WTC11 (cell line): ENCODE data around the gene NDUFV2. TPM values are rescaled to one million over a fixed set of nuclear protein-coding genes. Genes with fewer than 3 reads are reported as not detected.

Source experiments
- ATAC-seq: fragments of 200-7000 bp; cut with Tn5 transposase; 2 replicates; pipeline ENCODE4 v1.10.0; 2021; ENCODE audit warnings: mild to moderate bottlenecking, moderate library complexity
- CTCF ChIA-PET: fragments of 300-600 bp; sonication (Branson Sonifier 250); formaldehyde crosslinking; loops from one replicate; lab custom pipeline; 2021; ENCODE audit warnings: antibody characterized with exemption; lab: Charles Lee
- POLR2A ChIA-PET: fragments of 350-600 bp; sonication (Branson Sonifier 250); formaldehyde crosslinking; loops from one replicate; lab custom pipeline; 2021; ENCODE audit warnings: antibody characterized with exemption; lab: Charles Lee
- DNase-seq: peaks from one replicate; pipeline ENCODE4 v3.0.0; 2021; ENCODE audit warnings: low spot score
- H3K27ac Mint-ChIP-seq: 2 replicates; pipeline ENCODE4 v1.8.0; 2021; ENCODE audit warnings: mixed read lengths
- H3K27me3 Mint-ChIP-seq: 2 replicates; pipeline ENCODE4 v1.8.0; 2021; ENCODE audit warnings: low read depth, mild to moderate bottlenecking, moderate library complexity, mixed read lengths
- H3K36me3 Mint-ChIP-seq: 2 replicates; pipeline ENCODE4 v1.8.0; 2021; ENCODE audit warnings: mixed read lengths
- H3K4me1 Mint-ChIP-seq: 2 replicates; pipeline ENCODE4 v1.8.0; 2022; ENCODE audit warnings: mixed read lengths
- H3K4me3 Mint-ChIP-seq: 2 replicates; pipeline ENCODE4 v1.8.0; 2021; ENCODE audit warnings: mild to moderate bottlenecking, moderate library complexity, mixed read lengths
- H3K9me3 Mint-ChIP-seq: 2 replicates; pipeline ENCODE4 v1.8.0; 2021; ENCODE audit warnings: mixed read lengths
- CBFB ChIP-seq: sonication (generic); formaldehyde crosslinking; IDR thresholded peaks from 2 replicates; pipeline ENCODE4 v1.8.1; 2022; ENCODE audit warnings: mild to moderate bottlenecking, low read depth, missing genetic modification reagents
- ELF4 ChIP-seq: sonication (generic); formaldehyde crosslinking; IDR thresholded peaks from 2 replicates; pipeline ENCODE4 v1.8.1; 2022; ENCODE audit warnings: low read depth, mild to moderate bottlenecking, moderate library complexity, missing genetic modification reagents
- JAZF1 ChIP-seq: fragments of 250-450 bp; sonication (Bioruptor Pico); IDR thresholded peaks from 2 replicates; pipeline ENCODE4 v1.9.0; 2021; ENCODE audit warnings: moderate library complexity, mild to moderate bottlenecking, inconsistent platforms
- NR1H2 ChIP-seq: sonication (generic); formaldehyde crosslinking; IDR thresholded peaks from 2 replicates; pipeline ENCODE4 v1.9.0; 2021; ENCODE audit warnings: mild to moderate bottlenecking, moderate library complexity, missing genetic modification reagents
- OVOL2 ChIP-seq: fragments of 250-450 bp; sonication (Bioruptor Pico); IDR thresholded peaks from 2 replicates; pipeline ENCODE4 v1.9.0; 2021; ENCODE audit warnings: mild to moderate bottlenecking, borderline replicate concordance
- PRRX2 ChIP-seq: fragments of 250-450 bp; sonication (Bioruptor Pico); IDR thresholded peaks from 2 replicates; pipeline ENCODE4 v1.8.0; 2021; ENCODE audit warnings: mild to moderate bottlenecking
- SMAD3 ChIP-seq: sonication (generic); formaldehyde crosslinking; IDR thresholded peaks from 2 replicates; pipeline ENCODE4 v1.8.0; 2022; ENCODE audit warnings: missing genetic modification reagents, mild to moderate bottlenecking, borderline replicate concordance
- SOX15 ChIP-seq: fragments of 250-450 bp; sonication (Bioruptor Pico); IDR thresholded peaks from 2 replicates; pipeline ENCODE4 v1.9.0; 2021; ENCODE audit warnings: mild to moderate bottlenecking
- TP53 ChIP-seq: sonication (generic); formaldehyde crosslinking; IDR thresholded peaks from 2 replicates; pipeline ENCODE4 v1.8.1; 2023; ENCODE audit warnings: mild to moderate bottlenecking, missing genetic modification reagents
- ZNF232 ChIP-seq: sonication (generic); formaldehyde crosslinking; IDR thresholded peaks from 2 replicates; pipeline ENCODE4 v1.8.0; 2022; ENCODE audit warnings: mild to moderate bottlenecking, missing genetic modification reagents
- ZNF423 ChIP-seq: fragments of 250-450 bp; sonication (Bioruptor Pico); IDR thresholded peaks from 2 replicates; pipeline ENCODE4 v2.1.2; 2022; ENCODE audit warnings: mild to moderate bottlenecking, moderate library complexity
- ZNF671 ChIP-seq: fragments of 250-450 bp; sonication (Bioruptor Pico); IDR thresholded peaks from 2 replicates; pipeline ENCODE4 v1.8.0; 2021; ENCODE audit warnings: mild to moderate bottlenecking
- total RNA-seq: library from RNA; stranded (reverse); gene quantifications from 3 replicates; pipeline ENCODE4 v1.2.3, GENCODE V29; 2021
- TF ChIP-seq, protein P1 (sequence below): sonication (generic); formaldehyde crosslinking; IDR thresholded peaks from 2 replicates; pipeline ENCODE4 v1.8.1; 2022; ENCODE audit warnings: mild to moderate bottlenecking, missing genetic modification reagents, moderate library complexity, borderline replicate concordance
- TF ChIP-seq, protein P2 (sequence below): sonication (generic); formaldehyde crosslinking; IDR thresholded peaks from 2 replicates; pipeline ENCODE4 v1.8.1; 2023; ENCODE audit warnings: mild to moderate bottlenecking, moderate library complexity, missing genetic modification reagents
- TF ChIP-seq, protein P3 (sequence below): sonication (generic); formaldehyde crosslinking; IDR thresholded peaks from 2 replicates; pipeline ENCODE4 v1.8.0; 2023; ENCODE audit warnings: missing genetic modification reagents
- TF ChIP-seq, protein P4 (sequence below): fragments of 250-450 bp; sonication (Bioruptor Pico); IDR thresholded peaks from 2 replicates; pipeline ENCODE4 v1.9.0; 2021; ENCODE audit warnings: moderate library complexity, mild to moderate bottlenecking, inconsistent platforms, borderline replicate concordance
- TF ChIP-seq, protein P5 (sequence below): fragments of 200-600 bp; IDR thresholded peaks from 2 replicates; pipeline ENCODE4 v1.8.0; 2022; ENCODE audit warnings: antibody characterized with exemption
- TF ChIP-seq, protein P6 (sequence below): sonication (generic); formaldehyde crosslinking; IDR thresholded peaks from 2 replicates; pipeline ENCODE4 v1.8.0; 2022; ENCODE audit warnings: mild to moderate bottlenecking, missing genetic modification reagents
- TF ChIP-seq, protein P7 (sequence below): fragments of 250-450 bp; sonication (Bioruptor Pico); IDR thresholded peaks from 2 replicates; pipeline ENCODE4 v2.1.2; 2022; ENCODE audit warnings: mild to moderate bottlenecking, moderate library complexity
- TF ChIP-seq, protein P8 (sequence below): sonication (generic); formaldehyde crosslinking; IDR thresholded peaks from 2 replicates; pipeline ENCODE4 v1.8.1; 2022; ENCODE audit warnings: low read depth, mild to moderate bottlenecking, moderate library complexity, missing genetic modification reagents, borderline replicate concordance
- TF ChIP-seq, protein P9 (sequence below): sonication (generic); formaldehyde crosslinking; IDR thresholded peaks from 2 replicates; pipeline ENCODE4 v1.8.1; 2023; ENCODE audit warnings: mild to moderate bottlenecking, missing genetic modification reagents
- TF ChIP-seq, protein P10 (sequence below): fragments of 250-450 bp; sonication (Bioruptor Pico); IDR thresholded peaks from 2 replicates; pipeline ENCODE4 v1.8.0; 2021; ENCODE audit warnings: mild to moderate bottlenecking

NDUFV2 gene
- total RNA-seq, 1 experiment from 2014 or later: 192 TPM

DNA sequence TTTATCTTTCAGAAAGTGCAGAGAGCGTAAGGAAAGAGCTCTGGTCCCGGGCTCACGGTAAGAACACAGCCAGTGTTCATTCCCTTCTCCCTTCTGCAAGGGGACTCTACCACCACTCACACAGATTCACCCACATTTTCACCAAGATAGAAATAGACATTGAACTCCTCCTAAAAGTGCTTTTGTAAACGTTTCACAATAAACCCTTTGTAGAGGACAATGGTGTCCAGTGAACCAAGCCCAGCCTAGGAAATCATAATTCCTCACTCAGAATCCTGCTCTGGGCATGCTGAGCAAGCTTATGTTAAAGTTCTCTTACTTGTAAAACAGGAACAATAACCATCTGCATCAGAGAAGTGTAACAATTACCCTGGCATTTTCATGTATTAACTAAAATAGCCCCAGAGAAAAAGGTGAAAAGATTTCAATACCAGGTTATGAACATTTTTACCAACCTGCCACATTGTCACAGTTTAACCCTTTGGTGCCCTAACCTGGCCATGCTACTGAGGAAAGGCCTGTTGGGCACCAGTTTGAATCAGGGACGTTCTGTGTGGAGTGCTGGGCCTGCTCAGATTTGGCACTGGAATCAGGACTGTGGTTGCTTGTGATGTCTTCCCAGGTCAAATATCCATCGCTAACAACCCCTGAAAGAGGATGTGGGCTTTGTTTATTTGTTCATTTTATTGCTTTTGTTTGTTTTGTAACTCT, 22.5 kb upstream of the NDUFV2 start:
- DNase-seq: no peak
- Mint-ChIP-seq H3K4me3 (no peak overlapping the region), H3K27me3 (no peaks in the 10 kb centered on the region; the same call in 1 of the 2 replicates), H3K36me3 (no peaks in the 10 kb centered on the region), H3K9me3 (no peaks in the 10 kb centered on the region), H3K4me1 (no peaks in the 10 kb centered on the region), H3K27ac (0 out of 2 replicates have a peak overlapping the region, but pooled peaks have one; percentile 11)
- POLR2A ChIA-PET: no interaction called here
- CTCF ChIA-PET: interaction anchor here (0.5 kb wide), 1 partner anchor 733 kb away, joined by 5 read pairs; no protein-coding TSS in a partner anchor
- TF ChIP-seq TP53: no peak
- no peak for TF ChIP-seq SOX15
- TF ChIP-seq ZNF232 (CRISPR knock-in tag): no peak
- TF ChIP-seq, protein P1, sequence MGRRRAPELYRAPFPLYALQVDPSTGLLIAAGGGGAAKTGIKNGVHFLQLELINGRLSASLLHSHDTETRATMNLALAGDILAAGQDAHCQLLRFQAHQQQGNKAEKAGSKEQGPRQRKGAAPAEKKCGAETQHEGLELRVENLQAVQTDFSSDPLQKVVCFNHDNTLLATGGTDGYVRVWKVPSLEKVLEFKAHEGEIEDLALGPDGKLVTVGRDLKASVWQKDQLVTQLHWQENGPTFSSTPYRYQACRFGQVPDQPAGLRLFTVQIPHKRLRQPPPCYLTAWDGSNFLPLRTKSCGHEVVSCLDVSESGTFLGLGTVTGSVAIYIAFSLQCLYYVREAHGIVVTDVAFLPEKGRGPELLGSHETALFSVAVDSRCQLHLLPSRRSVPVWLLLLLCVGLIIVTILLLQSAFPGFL (CRISPR knock-in tag): no peak
- TF ChIP-seq, protein P2, sequence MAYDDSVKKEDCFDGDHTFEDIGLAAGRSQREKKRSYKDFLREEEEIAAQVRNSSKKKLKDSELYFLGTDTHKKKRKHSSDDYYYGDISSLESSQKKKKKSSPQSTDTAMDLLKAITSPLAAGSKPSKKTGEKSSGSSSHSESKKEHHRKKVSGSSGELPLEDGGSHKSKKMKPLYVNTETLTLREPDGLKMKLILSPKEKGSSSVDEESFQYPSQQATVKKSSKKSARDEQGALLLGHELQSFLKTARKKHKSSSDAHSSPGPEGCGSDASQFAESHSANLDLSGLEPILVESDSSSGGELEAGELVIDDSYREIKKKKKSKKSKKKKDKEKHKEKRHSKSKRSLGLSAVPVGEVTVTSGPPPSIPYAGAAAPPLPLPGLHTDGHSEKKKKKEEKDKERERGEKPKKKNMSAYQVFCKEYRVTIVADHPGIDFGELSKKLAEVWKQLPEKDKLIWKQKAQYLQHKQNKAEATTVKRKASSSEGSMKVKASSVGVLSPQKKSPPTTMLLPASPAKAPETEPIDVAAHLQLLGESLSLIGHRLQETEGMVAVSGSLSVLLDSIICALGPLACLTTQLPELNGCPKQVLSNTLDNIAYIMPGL: no peak
- TF ChIP-seq JAZF1 (CRISPR knock-in tag): no peak
- TF ChIP-seq SMAD3 (CRISPR knock-in tag): no peak
- TF ChIP-seq, protein P3, sequence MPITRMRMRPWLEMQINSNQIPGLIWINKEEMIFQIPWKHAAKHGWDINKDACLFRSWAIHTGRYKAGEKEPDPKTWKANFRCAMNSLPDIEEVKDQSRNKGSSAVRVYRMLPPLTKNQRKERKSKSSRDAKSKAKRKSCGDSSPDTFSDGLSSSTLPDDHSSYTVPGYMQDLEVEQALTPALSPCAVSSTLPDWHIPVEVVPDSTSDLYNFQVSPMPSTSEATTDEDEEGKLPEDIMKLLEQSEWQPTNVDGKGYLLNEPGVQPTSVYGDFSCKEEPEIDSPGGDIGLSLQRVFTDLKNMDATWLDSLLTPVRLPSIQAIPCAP: no peak
- no peak for TF ChIP-seq CBFB (CRISPR knock-in tag)
- TF ChIP-seq, protein P4, sequence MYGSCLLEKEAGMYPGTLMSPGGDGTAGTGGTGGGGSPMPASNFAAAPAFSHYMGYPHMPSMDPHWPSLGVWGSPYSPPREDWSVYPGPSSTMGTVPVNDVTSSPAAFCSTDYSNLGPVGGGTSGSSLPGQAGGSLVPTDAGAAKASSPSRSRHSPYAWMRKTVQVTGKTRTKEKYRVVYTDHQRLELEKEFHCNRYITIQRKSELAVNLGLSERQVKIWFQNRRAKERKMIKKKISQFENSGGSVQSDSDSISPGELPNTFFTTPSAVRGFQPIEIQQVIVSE (CRISPR knock-in tag): no peak
- TF ChIP-seq ZNF671 (CRISPR knock-in tag): no peak
- no peak for TF ChIP-seq PRRX2
- no peak for TF ChIP-seq NR1H2 (CRISPR knock-in tag)
- TF ChIP-seq, protein P5, sequence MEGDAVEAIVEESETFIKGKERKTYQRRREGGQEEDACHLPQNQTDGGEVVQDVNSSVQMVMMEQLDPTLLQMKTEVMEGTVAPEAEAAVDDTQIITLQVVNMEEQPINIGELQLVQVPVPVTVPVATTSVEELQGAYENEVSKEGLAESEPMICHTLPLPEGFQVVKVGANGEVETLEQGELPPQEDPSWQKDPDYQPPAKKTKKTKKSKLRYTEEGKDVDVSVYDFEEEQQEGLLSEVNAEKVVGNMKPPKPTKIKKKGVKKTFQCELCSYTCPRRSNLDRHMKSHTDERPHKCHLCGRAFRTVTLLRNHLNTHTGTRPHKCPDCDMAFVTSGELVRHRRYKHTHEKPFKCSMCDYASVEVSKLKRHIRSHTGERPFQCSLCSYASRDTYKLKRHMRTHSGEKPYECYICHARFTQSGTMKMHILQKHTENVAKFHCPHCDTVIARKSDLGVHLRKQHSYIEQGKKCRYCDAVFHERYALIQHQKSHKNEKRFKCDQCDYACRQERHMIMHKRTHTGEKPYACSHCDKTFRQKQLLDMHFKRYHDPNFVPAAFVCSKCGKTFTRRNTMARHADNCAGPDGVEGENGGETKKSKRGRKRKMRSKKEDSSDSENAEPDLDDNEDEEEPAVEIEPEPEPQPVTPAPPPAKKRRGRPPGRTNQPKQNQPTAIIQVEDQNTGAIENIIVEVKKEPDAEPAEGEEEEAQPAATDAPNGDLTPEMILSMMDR: no peak
- TF ChIP-seq ZNF423 (CRISPR knock-in tag): no peak
- TF ChIP-seq OVOL2: no peak
- TF ChIP-seq ELF4 (CRISPR knock-in tag): no peak
- ATAC-seq: no peak

DNA sequence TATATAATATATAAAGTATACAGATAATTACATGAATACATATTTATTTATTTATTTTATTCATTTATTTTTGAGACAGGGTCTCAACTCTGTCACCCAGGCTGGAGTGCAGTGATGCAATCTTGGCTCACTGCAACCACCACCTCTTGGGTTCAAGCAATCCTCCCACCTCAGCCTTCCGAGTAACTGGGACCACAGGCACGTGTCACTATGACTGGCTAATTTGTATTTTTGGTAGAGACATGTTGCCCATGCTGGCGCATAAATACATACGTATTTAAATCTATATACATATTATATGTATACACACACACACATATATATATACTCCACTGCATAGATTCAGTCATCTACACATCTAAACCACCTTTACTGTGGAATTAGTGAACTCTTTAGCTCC, 20.6 kb upstream of the NDUFV2 start:
- no peaks in the 10 kb centered on the region; the same call in 1 of the 2 replicates for H3K27me3 Mint-ChIP-seq
- ChIA-PET CTCF (no interaction called here), POLR2A (no interaction called here)
- no peak for DNase-seq
- no peak overlapping the region for H3K27ac Mint-ChIP-seq
- ATAC-seq: no peak
- H3K4me1 Mint-ChIP-seq: no peaks in the 10 kb centered on the region
- no peak overlapping the region for H3K4me3 Mint-ChIP-seq
- peaks cover 4% of the 10 kb centered on the region for H3K9me3 Mint-ChIP-seq
- no peaks in the 10 kb centered on the region for H3K36me3 Mint-ChIP-seq
- TF ChIP-seq, protein P6, sequence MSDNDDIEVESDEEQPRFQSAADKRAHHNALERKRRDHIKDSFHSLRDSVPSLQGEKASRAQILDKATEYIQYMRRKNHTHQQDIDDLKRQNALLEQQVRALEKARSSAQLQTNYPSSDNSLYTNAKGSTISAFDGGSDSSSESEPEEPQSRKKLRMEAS (CRISPR knock-in tag): no peak
- TF ChIP-seq, protein P4 (CRISPR knock-in tag): no peak
- TF ChIP-seq, protein P7, sequence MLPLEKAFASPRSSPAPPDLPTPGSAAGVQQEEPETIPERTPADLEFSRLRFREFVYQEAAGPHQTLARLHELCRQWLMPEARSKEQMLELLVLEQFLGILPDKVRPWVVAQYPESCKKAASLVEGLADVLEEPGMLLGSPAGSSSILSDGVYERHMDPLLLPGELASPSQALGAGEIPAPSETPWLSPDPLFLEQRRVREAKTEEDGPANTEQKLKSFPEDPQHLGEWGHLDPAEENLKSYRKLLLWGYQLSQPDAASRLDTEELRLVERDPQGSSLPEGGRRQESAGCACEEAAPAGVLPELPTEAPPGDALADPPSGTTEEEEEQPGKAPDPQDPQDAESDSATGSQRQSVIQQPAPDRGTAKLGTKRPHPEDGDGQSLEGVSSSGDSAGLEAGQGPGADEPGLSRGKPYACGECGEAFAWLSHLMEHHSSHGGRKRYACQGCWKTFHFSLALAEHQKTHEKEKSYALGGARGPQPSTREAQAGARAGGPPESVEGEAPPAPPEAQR (CRISPR knock-in tag): no peak
- TF ChIP-seq, protein P8, sequence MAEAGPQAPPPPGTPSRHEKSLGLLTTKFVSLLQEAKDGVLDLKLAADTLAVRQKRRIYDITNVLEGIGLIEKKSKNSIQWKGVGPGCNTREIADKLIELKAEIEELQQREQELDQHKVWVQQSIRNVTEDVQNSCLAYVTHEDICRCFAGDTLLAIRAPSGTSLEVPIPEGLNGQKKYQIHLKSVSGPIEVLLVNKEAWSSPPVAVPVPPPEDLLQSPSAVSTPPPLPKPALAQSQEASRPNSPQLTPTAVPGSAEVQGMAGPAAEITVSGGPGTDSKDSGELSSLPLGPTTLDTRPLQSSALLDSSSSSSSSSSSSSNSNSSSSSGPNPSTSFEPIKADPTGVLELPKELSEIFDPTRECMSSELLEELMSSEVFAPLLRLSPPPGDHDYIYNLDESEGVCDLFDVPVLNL (CRISPR knock-in tag): no peak
- TF ChIP-seq, protein P9, sequence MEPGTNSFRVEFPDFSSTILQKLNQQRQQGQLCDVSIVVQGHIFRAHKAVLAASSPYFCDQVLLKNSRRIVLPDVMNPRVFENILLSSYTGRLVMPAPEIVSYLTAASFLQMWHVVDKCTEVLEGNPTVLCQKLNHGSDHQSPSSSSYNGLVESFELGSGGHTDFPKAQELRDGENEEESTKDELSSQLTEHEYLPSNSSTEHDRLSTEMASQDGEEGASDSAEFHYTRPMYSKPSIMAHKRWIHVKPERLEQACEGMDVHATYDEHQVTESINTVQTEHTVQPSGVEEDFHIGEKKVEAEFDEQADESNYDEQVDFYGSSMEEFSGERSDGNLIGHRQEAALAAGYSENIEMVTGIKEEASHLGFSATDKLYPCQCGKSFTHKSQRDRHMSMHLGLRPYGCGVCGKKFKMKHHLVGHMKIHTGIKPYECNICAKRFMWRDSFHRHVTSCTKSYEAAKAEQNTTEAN (CRISPR knock-in tag): no peak
- TF ChIP-seq, protein P10, sequence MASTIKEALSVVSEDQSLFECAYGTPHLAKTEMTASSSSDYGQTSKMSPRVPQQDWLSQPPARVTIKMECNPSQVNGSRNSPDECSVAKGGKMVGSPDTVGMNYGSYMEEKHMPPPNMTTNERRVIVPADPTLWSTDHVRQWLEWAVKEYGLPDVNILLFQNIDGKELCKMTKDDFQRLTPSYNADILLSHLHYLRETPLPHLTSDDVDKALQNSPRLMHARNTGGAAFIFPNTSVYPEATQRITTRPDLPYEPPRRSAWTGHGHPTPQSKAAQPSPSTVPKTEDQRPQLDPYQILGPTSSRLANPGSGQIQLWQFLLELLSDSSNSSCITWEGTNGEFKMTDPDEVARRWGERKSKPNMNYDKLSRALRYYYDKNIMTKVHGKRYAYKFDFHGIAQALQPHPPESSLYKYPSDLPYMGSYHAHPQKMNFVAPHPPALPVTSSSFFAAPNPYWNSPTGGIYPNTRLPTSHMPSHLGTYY: no peak
